MM.1S (cell line): ENCODE results near the gene EPHA6.

Experiments used
- EZH2 ChIP-seq: fragments of 300-600 bp; sonication (generic); optimal IDR thresholded peaks from 2 replicates; pipeline ENCODE3; 2017; ENCODE audit warnings: low read depth, mild to moderate bottlenecking, antibody characterized with exemption, low read length, mixed read lengths
- TF ChIP-seq, protein P1 (sequence below): fragments of 300-600 bp; sonication (generic); IDR thresholded peaks from 2 replicates; pipeline ENCODE4 v1.5.1; 2016; ENCODE audit warnings: antibody characterized with exemption, low read length, mixed read lengths

DNA sequence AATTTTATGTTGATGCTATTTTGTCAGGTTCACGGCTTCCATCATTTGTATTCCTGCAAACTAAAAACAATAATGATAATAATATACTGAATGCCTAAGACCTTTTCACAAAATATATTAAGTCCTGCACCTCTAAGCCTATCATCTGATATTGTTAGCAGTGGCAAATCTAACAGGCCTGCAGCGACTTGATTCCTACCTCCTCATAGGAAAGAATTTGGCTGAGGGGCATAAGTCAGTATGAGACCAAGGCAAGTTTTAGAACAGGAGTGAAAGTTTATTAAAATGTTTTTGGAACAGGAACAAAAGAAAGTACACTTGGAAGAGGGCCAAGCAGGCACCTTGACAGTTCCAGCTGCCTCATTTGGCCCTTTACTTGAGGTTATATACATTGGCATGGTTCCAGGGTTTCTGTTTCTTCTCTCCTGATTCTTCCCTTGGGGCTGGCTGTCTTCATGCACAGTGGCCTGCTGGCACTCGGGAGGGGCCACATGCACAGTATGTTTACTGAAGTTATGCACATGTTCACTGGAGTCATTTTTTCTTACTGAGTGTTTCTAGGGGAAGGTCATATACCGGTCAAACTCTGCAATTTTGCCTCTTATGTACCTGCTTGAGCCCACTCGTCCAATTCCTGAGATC is 418.1 kb downstream of the EPHA6 start:
- TF ChIP-seq, protein P1, sequence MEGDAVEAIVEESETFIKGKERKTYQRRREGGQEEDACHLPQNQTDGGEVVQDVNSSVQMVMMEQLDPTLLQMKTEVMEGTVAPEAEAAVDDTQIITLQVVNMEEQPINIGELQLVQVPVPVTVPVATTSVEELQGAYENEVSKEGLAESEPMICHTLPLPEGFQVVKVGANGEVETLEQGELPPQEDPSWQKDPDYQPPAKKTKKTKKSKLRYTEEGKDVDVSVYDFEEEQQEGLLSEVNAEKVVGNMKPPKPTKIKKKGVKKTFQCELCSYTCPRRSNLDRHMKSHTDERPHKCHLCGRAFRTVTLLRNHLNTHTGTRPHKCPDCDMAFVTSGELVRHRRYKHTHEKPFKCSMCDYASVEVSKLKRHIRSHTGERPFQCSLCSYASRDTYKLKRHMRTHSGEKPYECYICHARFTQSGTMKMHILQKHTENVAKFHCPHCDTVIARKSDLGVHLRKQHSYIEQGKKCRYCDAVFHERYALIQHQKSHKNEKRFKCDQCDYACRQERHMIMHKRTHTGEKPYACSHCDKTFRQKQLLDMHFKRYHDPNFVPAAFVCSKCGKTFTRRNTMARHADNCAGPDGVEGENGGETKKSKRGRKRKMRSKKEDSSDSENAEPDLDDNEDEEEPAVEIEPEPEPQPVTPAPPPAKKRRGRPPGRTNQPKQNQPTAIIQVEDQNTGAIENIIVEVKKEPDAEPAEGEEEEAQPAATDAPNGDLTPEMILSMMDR: no peak
- TF ChIP-seq EZH2: no peak
